ENCODE results near the gene LILRA1. TPM values are rescaled to one million over a fixed set of nuclear protein-coding genes. Genes with fewer than 3 reads are reported as not detected.
A peak's percentile ranks its signal among the peaks of the same experiment; 100 is the strongest.
"Not testable (repeated sequence)": the region's sequence is repeated elsewhere in the genome, so short reads cannot be mapped to it uniquely, and the experiment has no call there.

LILRA1 gene
- total RNA-seq, 2 experiments from 2014 or later = not detected

DNA sequence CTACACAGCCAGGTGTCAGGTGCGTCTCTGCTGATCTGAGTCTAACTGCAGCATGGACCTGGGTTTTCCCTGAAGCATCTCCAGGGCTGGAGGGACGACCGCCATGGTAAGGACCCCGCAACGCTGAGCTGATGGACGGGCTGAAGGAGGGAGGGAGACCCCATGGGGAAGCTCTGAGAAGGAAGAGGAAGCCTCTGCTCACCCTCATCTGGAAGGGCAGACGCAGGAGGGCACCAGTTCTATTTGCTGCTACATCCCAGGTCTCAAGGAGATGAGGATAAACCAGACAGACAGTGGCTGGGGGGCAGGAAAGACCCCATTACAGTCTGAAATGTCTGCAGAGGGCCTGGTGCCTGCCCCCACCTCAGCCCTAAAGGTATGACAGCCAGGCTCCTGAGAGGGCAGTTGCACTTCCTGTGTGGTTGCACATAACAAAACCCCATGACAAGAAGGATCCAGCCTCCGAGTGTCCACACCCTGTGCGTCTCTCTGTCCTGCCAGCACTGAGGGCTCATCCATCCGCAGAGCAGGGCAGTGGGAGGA, 20.0 kb upstream of the LILRA1 start, which contains the start of gene LILRA2:
Gene LILRA2 (plus strand): TSS at position 461 of the 543 bp plus-strand sequence. CDS start 89 bp downstream, outside the sequence.
- peak within 1 kb of the TSS; percentile 54 for H3K4me2 ChIP-seq (ENCODE audit: low read length)
- H3K79me2 ChIP-seq (ENCODE audit: insufficient read depth, low read depth, low read length) = no peaks in the 10 kb centered on the region
- BruUV-seq (replicated peaks) = no TSS peak
- no peaks in the 10 kb centered on the region for H3K36me3 ChIP-seq (ENCODE audit: insufficient read depth, low read length)
- peak within 1 kb of the TSS; percentile 33 for H3K27ac ChIP-seq (ENCODE audit: low read depth, low read length, poor library complexity, severe bottlenecking)
- ChIA-PET CTCF (ENCODE audit: unreplicated experiment) (no interaction called here), POLR2A (interaction anchor here (0.6 kb wide), 1 partner anchor 18 kb away, joined by 3 read pairs; no protein-coding TSS in a partner anchor)
- H4K20me1 ChIP-seq (ENCODE audit: insufficient read depth, low read length) = no peaks in the 10 kb centered on the region
- peak within 1 kb of the TSS; percentile 72 for H2AFZ ChIP-seq (ENCODE audit: low read length)
- TF ChIP-seq, protein P1, sequence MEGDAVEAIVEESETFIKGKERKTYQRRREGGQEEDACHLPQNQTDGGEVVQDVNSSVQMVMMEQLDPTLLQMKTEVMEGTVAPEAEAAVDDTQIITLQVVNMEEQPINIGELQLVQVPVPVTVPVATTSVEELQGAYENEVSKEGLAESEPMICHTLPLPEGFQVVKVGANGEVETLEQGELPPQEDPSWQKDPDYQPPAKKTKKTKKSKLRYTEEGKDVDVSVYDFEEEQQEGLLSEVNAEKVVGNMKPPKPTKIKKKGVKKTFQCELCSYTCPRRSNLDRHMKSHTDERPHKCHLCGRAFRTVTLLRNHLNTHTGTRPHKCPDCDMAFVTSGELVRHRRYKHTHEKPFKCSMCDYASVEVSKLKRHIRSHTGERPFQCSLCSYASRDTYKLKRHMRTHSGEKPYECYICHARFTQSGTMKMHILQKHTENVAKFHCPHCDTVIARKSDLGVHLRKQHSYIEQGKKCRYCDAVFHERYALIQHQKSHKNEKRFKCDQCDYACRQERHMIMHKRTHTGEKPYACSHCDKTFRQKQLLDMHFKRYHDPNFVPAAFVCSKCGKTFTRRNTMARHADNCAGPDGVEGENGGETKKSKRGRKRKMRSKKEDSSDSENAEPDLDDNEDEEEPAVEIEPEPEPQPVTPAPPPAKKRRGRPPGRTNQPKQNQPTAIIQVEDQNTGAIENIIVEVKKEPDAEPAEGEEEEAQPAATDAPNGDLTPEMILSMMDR (conservative IDR thresholded peaks at IDR 0.05; ENCODE audit: low read length) = no peak
- TF ChIP-seq EZH2phosphoT487 (IDR thresholded peaks at IDR 0.05; ENCODE audit: borderline replicate concordance, low read depth, low read length) = no peak
- H3K9me3 ChIP-seq (ENCODE audit: low read length) = no peaks in the 10 kb centered on the region
- H3K4me1 ChIP-seq (ENCODE audit: insufficient read depth, low read length, poor library complexity, severe bottlenecking) = peaks cover 22% of the 10 kb centered on the region
- H3K9me2 ChIP-seq (ENCODE audit: insufficient read depth, low read length) = no peaks in the 10 kb centered on the region
- H3K4me3 ChIP-seq (ENCODE audit: low read depth, low read length, poor library complexity, severe bottlenecking) = peak within 1 kb of the TSS; percentile 22
- peak; percentile 52 for DNase-seq (ENCODE audit: low spot score)
- intact Hi-C loops (cut with micrococcal nuclease; ENCODE audit: unreplicated experiment) = loop anchor here (1.0 kb wide), 1 partner anchor 42 kb away; no protein-coding TSS in a partner anchor

DNA sequence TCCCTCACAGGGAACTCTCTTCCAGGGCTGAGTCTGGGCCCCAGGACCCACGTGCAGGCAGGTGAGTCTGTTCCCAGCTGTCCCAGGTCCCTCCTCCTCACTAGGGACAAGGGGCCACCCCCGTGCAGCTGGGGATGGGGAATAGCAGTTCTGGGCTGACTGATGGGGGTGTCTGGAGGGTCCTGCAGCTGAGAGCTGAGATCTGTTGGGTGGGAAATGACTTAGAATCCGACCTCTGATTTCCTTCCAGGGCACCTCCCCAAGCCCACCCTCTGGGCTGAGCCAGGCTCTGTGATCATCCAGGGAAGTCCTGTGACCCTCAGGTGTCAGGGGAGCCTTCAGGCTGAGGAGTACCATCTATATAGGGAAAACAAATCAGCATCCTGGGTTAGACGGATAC, 19.4 kb upstream of the LILRA1 start:
- H3K9me3 ChIP-seq (ENCODE audit: low read length) = no peaks in the 10 kb centered on the region
- no peaks in the 10 kb centered on the region for H3K36me3 ChIP-seq (ENCODE audit: insufficient read depth, low read length)
- H2AFZ ChIP-seq (ENCODE audit: low read length) = 0 out of 2 replicates have a peak overlapping the region, but pooled peaks have one; percentile 72
- ChIA-PET CTCF (ENCODE audit: unreplicated experiment) (no interaction called here), POLR2A (no interaction called here)
- no peak for DNase-seq (ENCODE audit: low spot score)
- no peak overlapping the region for H3K4me3 ChIP-seq (ENCODE audit: low read depth, low read length, poor library complexity, severe bottlenecking)
- H3K4me2 ChIP-seq (ENCODE audit: low read length) = peak overlapping the region; percentile 54; the same call in 1 of the 2 replicates
- TF ChIP-seq EZH2phosphoT487 (IDR thresholded peaks at IDR 0.05; ENCODE audit: borderline replicate concordance, low read depth, low read length) = no peak
- TF ChIP-seq, protein P1 (conservative IDR thresholded peaks at IDR 0.05; ENCODE audit: low read length) = no peak
- H3K4me1 ChIP-seq (ENCODE audit: insufficient read depth, low read length, poor library complexity, severe bottlenecking) = peaks cover 22% of the 10 kb centered on the region
- intact Hi-C loops (cut with micrococcal nuclease; ENCODE audit: unreplicated experiment) = no loop called here
- no peaks in the 10 kb centered on the region for H4K20me1 ChIP-seq (ENCODE audit: insufficient read depth, low read length)
- no peaks in the 10 kb centered on the region for H3K79me2 ChIP-seq (ENCODE audit: insufficient read depth, low read depth, low read length)
- no peak overlapping the region for H3K27ac ChIP-seq (ENCODE audit: low read depth, low read length, poor library complexity, severe bottlenecking)
- BruUV-seq (replicated peaks) = no TSS peak
- H3K9me2 ChIP-seq (ENCODE audit: insufficient read depth, low read length) = no peaks in the 10 kb centered on the region

DNA sequence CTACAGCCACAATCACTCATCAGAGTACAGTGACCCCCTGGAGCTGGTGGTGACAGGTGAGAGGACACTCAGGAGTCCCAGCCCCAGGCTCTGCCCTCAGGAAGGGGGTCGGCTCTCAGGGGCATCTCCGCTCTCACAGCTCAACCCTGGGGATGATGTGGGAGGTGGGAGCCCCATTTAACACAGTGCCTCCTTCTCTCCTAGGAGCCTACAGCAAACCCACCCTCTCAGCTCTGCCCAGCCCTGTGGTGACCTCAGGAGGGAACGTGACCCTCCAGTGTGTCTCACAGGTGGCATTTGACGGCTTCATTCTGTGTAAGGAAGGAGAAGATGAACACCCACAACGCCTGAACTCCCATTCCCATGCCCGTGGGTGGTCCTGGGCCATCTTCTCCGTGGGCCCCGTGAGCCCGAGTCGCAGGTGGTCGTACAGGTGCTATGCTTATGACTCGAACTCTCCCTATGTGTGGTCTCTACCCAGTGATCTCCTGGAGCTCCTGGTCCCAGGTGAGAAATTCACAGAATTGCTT, 18.8 kb upstream of the LILRA1 start:
- ChIA-PET POLR2A (no interaction called here), CTCF (ENCODE audit: unreplicated experiment) (no interaction called here)
- Histone ChIP-seq H3K27ac (ENCODE audit: low read depth, low read length, poor library complexity, severe bottlenecking) (no peak overlapping the region), H4K20me1 (ENCODE audit: insufficient read depth, low read length) (no peaks in the 10 kb centered on the region), H3K4me3 (ENCODE audit: low read depth, low read length, poor library complexity, severe bottlenecking) (no peak overlapping the region), H3K9me3 (ENCODE audit: low read length) (no peaks in the 10 kb centered on the region), H3K9me2 (ENCODE audit: insufficient read depth, low read length) (no peaks in the 10 kb centered on the region), H3K4me1 (ENCODE audit: insufficient read depth, low read length, poor library complexity, severe bottlenecking) (peaks cover 22% of the 10 kb centered on the region), H3K79me2 (ENCODE audit: insufficient read depth, low read depth, low read length) (no peaks in the 10 kb centered on the region), H2AFZ (ENCODE audit: low read length) (no peak overlapping the region), H3K4me2 (ENCODE audit: low read length) (no peak overlapping the region), H3K36me3 (ENCODE audit: insufficient read depth, low read length) (no peaks in the 10 kb centered on the region)
- no TSS peak for BruUV-seq (replicated peaks)
- TF ChIP-seq, protein P1 (conservative IDR thresholded peaks at IDR 0.05; ENCODE audit: low read length) = no peak
- intact Hi-C loops (cut with micrococcal nuclease; ENCODE audit: unreplicated experiment) = no loop called here
- DNase-seq (ENCODE audit: low spot score) = no peak

DNA sequence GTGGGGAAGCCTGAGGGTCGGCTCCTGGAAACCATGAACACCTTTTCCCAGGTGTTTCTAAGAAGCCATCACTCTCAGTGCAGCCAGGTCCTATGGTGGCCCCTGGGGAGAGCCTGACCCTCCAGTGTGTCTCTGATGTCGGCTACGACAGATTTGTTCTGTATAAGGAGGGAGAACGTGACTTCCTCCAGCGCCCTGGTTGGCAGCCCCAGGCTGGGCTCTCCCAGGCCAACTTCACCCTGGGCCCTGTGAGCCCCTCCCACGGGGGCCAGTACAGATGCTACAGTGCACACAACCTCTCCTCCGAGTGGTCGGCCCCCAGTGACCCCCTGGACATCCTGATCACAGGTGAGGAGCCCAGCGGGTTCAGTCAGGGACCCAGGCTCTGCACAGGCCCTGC, 18.2 kb upstream of the LILRA1 start:
- H3K4me3 ChIP-seq (ENCODE audit: low read depth, low read length, poor library complexity, severe bottlenecking); BruUV-seq (replicated peaks); H3K79me2 ChIP-seq (ENCODE audit: insufficient read depth, low read depth, low read length): not testable (repeated sequence)

More for the DNA sequence above, 18.2 kb upstream of the LILRA1 start:
- H3K4me2 ChIP-seq (ENCODE audit: low read length); POLR2A ChIA-PET; DNase-seq (ENCODE audit: low spot score); H3K27ac ChIP-seq (ENCODE audit: low read depth, low read length, poor library complexity, severe bottlenecking); CTCF ChIA-PET (ENCODE audit: unreplicated experiment); H2AFZ ChIP-seq (ENCODE audit: low read length); H3K9me3 ChIP-seq (ENCODE audit: low read length); H4K20me1 ChIP-seq (ENCODE audit: insufficient read depth, low read length); intact Hi-C loops (cut with micrococcal nuclease; ENCODE audit: unreplicated experiment); H3K9me2 ChIP-seq (ENCODE audit: insufficient read depth, low read length); H3K36me3 ChIP-seq (ENCODE audit: insufficient read depth, low read length): not testable (repeated sequence)
- H3K4me1 ChIP-seq (ENCODE audit: insufficient read depth, low read length, poor library complexity, severe bottlenecking) = peaks cover 22% of the 10 kb centered on the region

All from OCI-LY7 (cell line).